K562 (cell line): ENCODE data around the gene CCDC85B. TPM values are rescaled to one million over a fixed set of nuclear protein-coding genes. Genes with fewer than 3 reads are reported as not detected.

Source experiments
- ATAC-seq: fragments of 200-7000 bp; cut with Tn5 transposase; 3 replicates; pipeline ENCODE4 v1.9.1; 2020; ENCODE audit warnings: moderate library complexity
- BruUV-seq: library from RNA; stranded (reverse); fragments of 400-500 nt; replicated peaks from 2 replicates; lab custom pipeline; 2021; lab: Mats Ljungman, UMichigan
- CTCF ChIA-PET: fragments of 300-600 bp; formaldehyde crosslinking; extraction: SDS; loops from one replicate; lab custom pipeline; 2021; ENCODE audit warnings: low intra/inter-chr PET ratio; lab: Yijun Ruan, JAX
- POLR2A ChIA-PET: fragments of 300-600, 350-650 bp; sonication (Branson Sonifier 250); formaldehyde crosslinking; extraction: SDS; loops from one replicate; lab custom pipeline; 2021; ENCODE audit warnings: antibody characterized with exemption, inconsistent platforms; lab: Yijun Ruan, JAX
- DNase-seq, 4 experiments: peaks; one replicate each; pipeline versions ENCODE4 v3.0.0 to v3.0.0-alpha.2; 2011 to 2018; ENCODE audit warnings: low spot score in 3 of 4, mixed read lengths in 3 of 4; ENCODE audit errors: extremely low read depth in 1 of 4
- FAIRE-seq: peaks from 2 replicates; lab custom pipeline; 2011; peaks lifted over from hg19 to GRCh38; lab: Jason Lieb, UNC
- H2AFZ ChIP-seq: 2 replicates; pipeline ENCODE4 v1.6.0; 2011; ENCODE audit warnings: low read depth, low read length, control low read depth, inconsistent platforms
- H3K27ac ChIP-seq: fragments of 200-600 bp; 3 replicates; pipeline ENCODE4 v1.8.0; 2011; ENCODE audit warnings: low read depth, mild to moderate bottlenecking, control low read depth, inconsistent platforms, low read length, moderate library complexity, mixed read lengths; ENCODE audit errors: extremely low read depth
- H3K27me3 ChIP-seq, 2 experiments: fragments of 300-600 bp in 1 of 2; 2 replicates in 1 of 2; 3 replicates in 1 of 2; pipeline versions ENCODE4 v1.6.0 to v1.8.0; 2011; ENCODE audit warnings: inconsistent platforms in 2 of 2, low read length in 2 of 2, mild to moderate bottlenecking in 1 of 2, mixed read lengths in 1 of 2, moderate library complexity in 1 of 2; ENCODE audit not compliant: control insufficient read depth in 2 of 2, insufficient read depth in 2 of 2
- H3K36me3 ChIP-seq: fragments of 300-600 bp; 3 replicates; pipeline ENCODE4 v1.8.0; 2011; ENCODE audit warnings: mild to moderate bottlenecking, low read length, inconsistent platforms; ENCODE audit not compliant: control insufficient read depth, insufficient read depth
- H3K4me1 ChIP-seq, 2 experiments: fragments of 200-600 bp in 1 of 2; replicated peaks in 1 of 2; 2 replicates in 1 of 2; 3 replicates in 1 of 2; pipeline versions ENCODE4 v1.5.1 to v1.8.0; 2011; ENCODE audit warnings: inconsistent platforms in 2 of 2, low read length in 2 of 2, mild to moderate bottlenecking in 1 of 2, mixed read lengths in 1 of 2, moderate library complexity in 1 of 2; ENCODE audit not compliant: control insufficient read depth in 2 of 2, insufficient read depth in 2 of 2
- H3K4me2 ChIP-seq: 2 replicates; pipeline ENCODE4 v1.6.1; 2011; ENCODE audit warnings: low read length, control low read depth, inconsistent platforms, mixed read lengths; ENCODE audit not compliant: insufficient read depth
- H3K4me3 ChIP-seq: fragments of 200-600 bp; sonication (generic), shearing (Covaris generic); 2 replicates; pipeline ENCODE4 v1.5.1; 2016; ENCODE audit warnings: control low read depth, inconsistent platforms
- H3K79me2 ChIP-seq: fragments of 200-600 bp; 3 replicates; pipeline ENCODE4 v1.8.0; 2011; ENCODE audit warnings: low read length, inconsistent platforms; ENCODE audit not compliant: control insufficient read depth, insufficient read depth
- H3K9ac ChIP-seq, 2 experiments: 2 replicates each; pipeline versions ENCODE4 v1.6.0 to v1.6.1; 2011; ENCODE audit warnings: low read depth in 2 of 2, low read length in 2 of 2, control low read depth in 1 of 2, inconsistent platforms in 1 of 2, mild to moderate bottlenecking in 1 of 2, mixed read lengths in 1 of 2; ENCODE audit not compliant: insufficient read depth in 1 of 2
- H3K9me1 ChIP-seq: one replicate; pipeline ENCODE4 v1.6.0; 2011; ENCODE audit warnings: inconsistent platforms, mild to moderate bottlenecking, low read length, moderate library complexity; ENCODE audit not compliant: control insufficient read depth, insufficient read depth
- H3K9me3 ChIP-seq: replicated peaks from 2 replicates; pipeline ENCODE4 v1.5.1; 2011; ENCODE audit warnings: low read depth, low read length, inconsistent platforms; ENCODE audit not compliant: control insufficient read depth, insufficient read depth
- H4K20me1 ChIP-seq: replicated peaks from 2 replicates; pipeline ENCODE4 v1.6.1; 2011; ENCODE audit warnings: low read length, inconsistent platforms, mixed read lengths; ENCODE audit not compliant: control insufficient read depth, insufficient read depth
- HLTF ChIP-seq: fragments of 450-650 bp; IDR thresholded peaks from 2 replicates; pipeline ENCODE4 v1.6.1; 2016
- MIER1 ChIP-seq: fragments of 450-650 bp; IDR thresholded peaks from 2 replicates; pipeline ENCODE4 v1.6.1; 2016; ENCODE audit warnings: antibody characterized with exemption, mild to moderate bottlenecking, low read depth
- NCOA1 ChIP-seq: fragments of 450-650 bp; IDR thresholded peaks from 2 replicates; pipeline ENCODE4 v1.6.1; 2016; ENCODE audit warnings: low read depth
- NCOA4 ChIP-seq: fragments of 450-650 bp; IDR thresholded peaks from 2 replicates; pipeline ENCODE4 v1.6.1; 2018; ENCODE audit warnings: mild to moderate bottlenecking; ENCODE audit not compliant: partially characterized antibody
- POLR2G ChIP-seq: fragments of 200-400 bp; formaldehyde crosslinking; IDR thresholded peaks from 2 replicates; pipeline ENCODE4 v1.6.1; 2017; ENCODE audit warnings: low read depth, mild to moderate bottlenecking, antibody characterized with exemption, low read length, moderate library complexity
- RCOR1 ChIP-seq, 2 experiments: IDR thresholded peaks; 2 replicates each; pipeline ENCODE4 v1.6.1; 2012; ENCODE audit warnings: low read depth in 2 of 2, low read length in 2 of 2, borderline replicate concordance in 1 of 2, improper control_type of control experiment in 1 of 2
- ZBTB33 ChIP-seq: sonication (generic); formaldehyde crosslinking; IDR thresholded peaks from 2 replicates; pipeline ENCODE4 v1.8.1; 2023; ENCODE audit warnings: mild to moderate bottlenecking, missing genetic modification reagents
- ZBTB7A ChIP-seq: IDR thresholded peaks from 2 replicates; pipeline ENCODE4 v1.6.1; 2011; ENCODE audit warnings: low read depth, mild to moderate bottlenecking, low read length, moderate library complexity, borderline replicate concordance; ENCODE audit not compliant: control insufficient read depth
- ZNF263 ChIP-seq: sonication (generic); formaldehyde crosslinking; IDR thresholded peaks from 2 replicates; pipeline ENCODE4 v1.8.0; 2022; ENCODE audit warnings: mild to moderate bottlenecking, missing genetic modification reagents, borderline replicate concordance
- ZNF274 ChIP-seq: IDR thresholded peaks from 2 replicates; pipeline ENCODE4 v1.6.1; 2011; ENCODE audit warnings: low read depth, mild to moderate bottlenecking, low read length, moderate library complexity, borderline replicate concordance
- WGBS: fragments of 100-300 bp; shearing (Covaris generic); methylation state at CpG from one replicate; pipeline ENCODE4 v1.1.6; 2016; ENCODE audit warnings: low coverage, mixed read lengths; ENCODE audit not compliant: insufficient coverage; ENCODE audit errors: missing lambda C conversion rate; 5-methylcytosine and 5-hydroxymethylcytosine counted together
- in situ Hi-C: fragments of 300-500 bp; cut with MboI; formaldehyde crosslinking; loops from 4 replicates; pipeline ENCODE4 v1.15.0; 2018; ENCODE audit warnings: inconsistent platforms, mixed read lengths
- intact Hi-C: fragments of 100-400 bp; cut with micrococcal nuclease; formaldehyde crosslinking; loops from 2 replicates; pipeline ENCODE4 v1.14.2; 2022
- polyA plus RNA-seq, 8 experiments: library from polyadenylated mRNA; depleted of rRNA in 4 of 8; stranded (reverse) in 5 of 8; unstranded in 3 of 8; fragments of >200 nt; fragmentation: Nextera tagmentation in 2 of 8; fragmentation: Illumina TruSeq in 1 of 8; extraction: Ambion mirVana in 2 of 8; extraction: Trizol in 1 of 8; gene quantifications; 2 replicates each; pipeline versions ENCODE4 v1.2.1 to v1.2.3, GENCODE V29; 2011 to 2014; ENCODE audit warnings: inconsistent platforms in 1 of 8, missing spikeins in 1 of 8
- total RNA-seq, 7 experiments: library from RNA; depleted of rRNA in 6 of 7; stranded (reverse); fragments of >200 nt in 6 of 7; fragmentation: Illumina TruSeq in 2 of 7; extraction: Trizol in 2 of 7; gene quantifications; 2 replicates each; pipeline versions ENCODE4 v1.2.1 to v1.2.3, GENCODE V29; 2011 to 2021; ENCODE audit warnings: low replicate concordance in 1 of 7

CCDC85B gene
- total and polyA plus RNA-seq, 9 of the 15 experiments (the other 6 are each of a cell fraction or from before 2014, with no cell fraction given), result 0.14 to 138 (median 6.2) TPM

DNA sequence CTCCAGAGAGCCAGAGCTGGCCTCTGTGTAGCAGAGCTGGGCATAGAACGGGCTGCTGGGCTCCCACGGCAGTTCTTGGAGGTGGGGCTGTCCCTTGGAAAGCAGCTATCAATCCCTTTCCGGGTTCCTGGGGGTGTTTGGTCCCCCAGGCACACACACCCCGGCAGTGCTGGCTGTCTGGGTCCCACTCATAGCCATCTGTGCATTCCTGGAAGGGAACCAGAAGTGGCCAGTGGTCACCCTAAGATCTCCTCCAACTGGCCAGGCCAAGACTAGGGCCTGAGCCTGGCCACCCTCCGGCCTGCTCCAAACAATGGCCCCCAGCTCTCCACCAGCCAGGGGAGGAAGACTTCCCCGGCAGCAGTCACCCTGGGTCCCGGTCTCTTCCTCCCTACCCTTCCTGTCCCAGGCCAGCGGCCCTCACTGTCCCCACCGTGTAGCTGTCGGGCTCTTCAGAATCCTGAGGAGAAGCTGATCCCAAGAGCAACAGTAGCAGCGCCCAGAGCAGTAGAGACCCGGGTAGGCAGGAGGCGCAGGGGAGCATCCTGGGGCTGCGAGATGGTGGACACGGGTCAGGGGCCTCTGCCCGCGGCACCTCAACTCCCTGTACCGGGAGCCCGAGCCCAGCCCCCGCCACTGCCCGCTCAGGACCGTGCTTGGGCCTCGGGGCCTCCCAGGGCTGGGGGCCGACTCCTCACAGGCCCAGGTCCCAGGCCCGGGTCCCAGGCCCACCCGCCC lies 18.5 kb upstream of the CCDC85B start:
- in situ Hi-C loops, result no loop called here
- intact Hi-C loops, result no loop called here
- H3K4me2 ChIP-seq, result no peak overlapping the region
- no peaks in the 10 kb centered on the region for H3K9me3 ChIP-seq
- H3K4me3 ChIP-seq, result no peak overlapping the region
- CTCF ChIA-PET, result no interaction called here
- TF ChIP-seq HLTF (no peak), POLR2G (peak; percentile 48)
- no peak for ATAC-seq
- peaks cover 14% of the 10 kb centered on the region; the same call in 2 of the 3 replicates for H3K36me3 ChIP-seq
- H4K20me1 ChIP-seq, result no peaks in the 10 kb centered on the region
- no peak for FAIRE-seq
- no peak overlapping the region for H2AFZ ChIP-seq
- DNase-seq, result no peak
- no TSS peak for BruUV-seq
- H3K9me1 ChIP-seq, result no peaks in the 10 kb centered on the region
- H3K27me3 ChIP-seq, result no peaks in the 10 kb centered on the region
- WGBS, result 72% methylated on average over 15 of the region's 26 CpGs
- peak overlapping the region; percentile 22; the same call in 1 of the 3 replicates for H3K27ac ChIP-seq
- POLR2A ChIA-PET, result interaction anchor here (0.5 to 8.2 kb wide), 12 partner anchors 9 to 219 kb away, joined by 3 to 151 read pairs (median 3); partner anchors contain the start of genes CCDC85B, CFL1, CTSW and FIBP
- H3K79me2 ChIP-seq, result no peaks in the 10 kb centered on the region
- H3K9ac ChIP-seq, result peak overlapping the region in 1 of 2 experiments; percentile 81; a peak in 2 of 4 replicates
- H3K4me1 ChIP-seq, result peaks cover 22 to 55% of the 10 kb centered on the region in 2 experiments

GRCh38 chr11:65872586-65873317 lies 17.7 kb upstream of the CCDC85B start, which contains the start of gene EFEMP2:
Gene EFEMP2, minus strand, starts transcription at chr11:65872800. Its CDS starts 446 bp downstream, at chr11:65872354.
- intact Hi-C loops, result no loop called here
- Histone ChIP-seq H3K9me3 (no peaks in the 10 kb centered on the region), H3K4me2 (peak within 1 kb of the TSS; percentile 97), H3K9ac (peak within 1 kb of the TSS; percentile 59 to 92), H3K27me3 (no peaks in the 10 kb centered on the region), H3K36me3 (peaks cover 7% of the 10 kb centered on the region; the same call in 2 of the 3 replicates), H2AFZ (peak within 1 kb of the TSS; percentile 97), H4K20me1 (no peaks in the 10 kb centered on the region), H3K9me1 (no peaks in the 10 kb centered on the region), H3K27ac (peak within 1 kb of the TSS; percentile 73), H3K79me2 (no peaks in the 10 kb centered on the region), H3K4me1 (peaks cover 15 to 50% of the 10 kb centered on the region in 2 experiments), H3K4me3 (peak within 1 kb of the TSS; percentile 46)
- ATAC-seq, result no peak
- BruUV-seq, result no TSS peak
- no peak for FAIRE-seq
- in situ Hi-C loops, result no loop called here
- ChIA-PET CTCF (no interaction called here), POLR2A (interaction anchor here (1.4 to 8.2 kb wide), 4 partner anchors 10 to 46 kb away, joined by 7 to 151 read pairs (median 78); partner anchors contain the start of genes CCDC85B, CFL1, CTSW and FIBP)
- peak in 1 of 4 experiments; percentile 44 for DNase-seq
- 33% methylated on average over 17 of the region's 69 CpGs for WGBS
- 0 out of 2 replicates have a peak, but pooled peaks have one; percentile 31 for TF ChIP-seq MIER1
- TF ChIP-seq ZBTB33 (CRISPR knock-in tag), result peak; percentile 93
- TF ChIP-seq ZNF263, result 0 out of 2 replicates have a peak, but pooled peaks have one; percentile 0
- TF ChIP-seq NCOA1, result no peak
- TF ChIP-seq RCOR1 (IDR thresholded peaks at IDR 0.05; ENCODE audit: borderline replicate concordance in 1 of 2, low read depth in 2 of 2, low read length in 2 of 2), result no peak
- no peak for TF ChIP-seq ZNF274
- TF ChIP-seq NCOA4, result no peak
- TF ChIP-seq ZBTB7A, result peak; percentile 23; the same call in 1 of the 2 replicates
- TF ChIP-seq POLR2G, result peak; percentile 18; the same call in 1 of the 2 replicates
